ENCODE data around the gene TTLL11.

Gene TTLL11

DNA sequence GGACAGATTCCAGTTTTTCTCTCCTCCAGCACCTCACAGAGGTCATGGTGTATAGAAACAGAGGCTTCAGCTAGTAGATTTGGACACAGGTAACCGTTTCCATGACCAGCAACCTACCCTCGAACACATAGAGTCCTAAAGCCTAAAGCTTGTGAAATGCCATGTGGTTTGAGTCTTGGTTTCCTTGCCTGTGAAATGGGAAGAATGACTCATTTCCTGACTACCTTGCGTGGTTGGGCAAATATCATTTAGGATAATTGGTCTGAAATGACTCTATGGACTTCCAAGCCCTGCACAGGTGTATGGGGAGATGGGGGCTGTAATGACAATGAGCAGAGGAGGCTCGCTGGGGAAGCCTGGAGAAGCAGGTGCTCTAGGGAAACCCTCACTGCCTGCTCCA lies 134.6 kb downstream of the TTLL11 start:
- H3K27ac ChIP-seq, result no peak overlapping the region
- no peak for TF ChIP-seq ZFX (IDR thresholded peaks at IDR 0.05)
- TF ChIP-seq, protein P1, sequence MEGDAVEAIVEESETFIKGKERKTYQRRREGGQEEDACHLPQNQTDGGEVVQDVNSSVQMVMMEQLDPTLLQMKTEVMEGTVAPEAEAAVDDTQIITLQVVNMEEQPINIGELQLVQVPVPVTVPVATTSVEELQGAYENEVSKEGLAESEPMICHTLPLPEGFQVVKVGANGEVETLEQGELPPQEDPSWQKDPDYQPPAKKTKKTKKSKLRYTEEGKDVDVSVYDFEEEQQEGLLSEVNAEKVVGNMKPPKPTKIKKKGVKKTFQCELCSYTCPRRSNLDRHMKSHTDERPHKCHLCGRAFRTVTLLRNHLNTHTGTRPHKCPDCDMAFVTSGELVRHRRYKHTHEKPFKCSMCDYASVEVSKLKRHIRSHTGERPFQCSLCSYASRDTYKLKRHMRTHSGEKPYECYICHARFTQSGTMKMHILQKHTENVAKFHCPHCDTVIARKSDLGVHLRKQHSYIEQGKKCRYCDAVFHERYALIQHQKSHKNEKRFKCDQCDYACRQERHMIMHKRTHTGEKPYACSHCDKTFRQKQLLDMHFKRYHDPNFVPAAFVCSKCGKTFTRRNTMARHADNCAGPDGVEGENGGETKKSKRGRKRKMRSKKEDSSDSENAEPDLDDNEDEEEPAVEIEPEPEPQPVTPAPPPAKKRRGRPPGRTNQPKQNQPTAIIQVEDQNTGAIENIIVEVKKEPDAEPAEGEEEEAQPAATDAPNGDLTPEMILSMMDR (conservative IDR thresholded peaks at IDR 0.05), result no peak

GRCh38 chr9:121956808-121957207 lies 136.3 kb downstream of the TTLL11 start:
- no peak for TF ChIP-seq ZFX (IDR thresholded peaks at IDR 0.05)
- TF ChIP-seq, protein P1 (conservative IDR thresholded peaks at IDR 0.05), result no peak
- no peak overlapping the region for H3K27ac ChIP-seq

DNA sequence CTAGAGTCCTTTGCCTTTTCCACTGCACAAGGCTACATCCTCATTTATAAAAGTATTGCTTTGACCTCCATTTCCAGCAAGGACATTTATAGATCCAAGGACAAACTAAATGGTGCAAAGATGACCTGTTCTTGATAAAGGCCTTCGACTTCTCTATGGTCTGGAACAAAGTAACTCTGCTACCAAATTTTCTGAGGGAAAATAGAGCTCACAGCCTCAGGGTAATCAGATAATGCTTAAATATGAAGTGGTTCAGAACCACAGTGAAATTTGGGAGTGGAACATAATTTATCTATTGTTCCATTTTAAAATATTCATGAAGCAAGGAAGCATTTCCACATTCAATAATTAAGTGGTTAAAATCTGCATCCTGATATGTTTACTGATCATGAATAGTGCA lies 137.5 kb downstream of the TTLL11 start:
- no peak for TF ChIP-seq ZFX (IDR thresholded peaks at IDR 0.05)
- TF ChIP-seq, protein P1 (conservative IDR thresholded peaks at IDR 0.05), result no peak
- no peak overlapping the region for H3K27ac ChIP-seq

- H3K27ac ChIP-seq, result no peak overlapping the region
- TF ChIP-seq ZFX (IDR thresholded peaks at IDR 0.05), result no peak
- TF ChIP-seq, protein P1 (conservative IDR thresholded peaks at IDR 0.05), result no peak
Observed at GRCh38 chr9:121954477-121955140, 138.5 kb downstream of the TTLL11 start.

DNA sequence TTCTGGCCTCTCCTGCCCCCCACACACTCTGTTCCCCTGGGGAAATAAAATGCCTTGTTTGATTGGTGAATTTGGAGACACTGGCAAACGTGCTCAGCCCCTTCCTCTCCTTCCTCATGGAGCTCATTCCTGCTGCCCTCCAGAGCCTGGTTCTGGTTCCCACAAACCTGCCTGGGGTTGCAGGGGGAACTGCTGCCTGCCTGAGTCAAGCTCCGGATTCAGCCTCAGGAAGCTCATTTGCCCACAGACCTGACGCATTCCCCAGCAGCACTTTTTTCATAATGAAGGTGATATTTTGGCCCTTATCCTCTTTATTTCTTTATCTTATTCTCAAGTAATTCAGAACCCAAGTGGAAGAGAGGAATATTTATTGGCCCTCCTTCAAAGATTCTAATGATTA lies 140.5 kb downstream of the TTLL11 start:
- H3K27ac ChIP-seq, result no peak overlapping the region
- no peak for TF ChIP-seq ZFX (IDR thresholded peaks at IDR 0.05)
- TF ChIP-seq, protein P1 (conservative IDR thresholded peaks at IDR 0.05), result no peak

- TF ChIP-seq, protein P1 (conservative IDR thresholded peaks at IDR 0.05), result no peak
- TF ChIP-seq ZFX (IDR thresholded peaks at IDR 0.05), result no peak
- no peak overlapping the region for H3K27ac ChIP-seq
Observed at GRCh38 chr9:121950866-121951265, 142.2 kb downstream of the TTLL11 start.

- TF ChIP-seq, protein P1 (conservative IDR thresholded peaks at IDR 0.05), result no peak
- no peak for TF ChIP-seq ZFX (IDR thresholded peaks at IDR 0.05)
Observed at GRCh38 chr9:121950441-121950840, 142.7 kb downstream of the TTLL11 start.

More at GRCh38 chr9:121950441-121950840, 142.7 kb downstream of the TTLL11 start:
- H3K27ac ChIP-seq, result no peak overlapping the region

Data from C4-2B (cell line).